ENCODE results near the gene SLC13A3.

DNA sequence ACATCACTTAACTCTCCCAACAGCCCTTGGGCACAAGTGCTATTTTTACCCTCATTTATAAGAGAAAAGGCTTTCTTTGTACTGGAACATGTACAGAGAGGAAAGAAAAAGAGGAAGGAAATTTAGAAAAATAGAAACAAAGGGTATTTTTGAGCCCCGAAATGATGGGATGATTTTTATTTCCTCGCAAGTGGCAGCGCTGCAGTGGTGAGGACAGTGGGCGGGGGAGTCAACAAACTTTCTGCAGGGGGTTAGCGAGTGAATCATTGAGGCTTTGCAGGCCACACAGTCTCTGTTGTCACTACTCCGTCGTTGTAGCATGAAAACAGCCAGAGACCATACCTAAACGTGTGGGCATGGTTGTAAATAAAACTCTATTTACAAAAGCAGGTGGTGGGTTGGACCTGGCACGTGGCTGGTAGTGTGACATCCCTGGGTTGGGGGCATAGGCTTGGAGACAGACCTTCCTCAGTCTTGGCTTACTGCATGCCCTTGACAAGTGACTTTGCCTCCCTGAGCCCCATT is 75.3 kb downstream of the SLC13A3 start:
- no peak for TF ChIP-seq POLR2AphosphoS5 (IDR thresholded peaks at IDR 0.05)
- TF ChIP-seq, protein P1, sequence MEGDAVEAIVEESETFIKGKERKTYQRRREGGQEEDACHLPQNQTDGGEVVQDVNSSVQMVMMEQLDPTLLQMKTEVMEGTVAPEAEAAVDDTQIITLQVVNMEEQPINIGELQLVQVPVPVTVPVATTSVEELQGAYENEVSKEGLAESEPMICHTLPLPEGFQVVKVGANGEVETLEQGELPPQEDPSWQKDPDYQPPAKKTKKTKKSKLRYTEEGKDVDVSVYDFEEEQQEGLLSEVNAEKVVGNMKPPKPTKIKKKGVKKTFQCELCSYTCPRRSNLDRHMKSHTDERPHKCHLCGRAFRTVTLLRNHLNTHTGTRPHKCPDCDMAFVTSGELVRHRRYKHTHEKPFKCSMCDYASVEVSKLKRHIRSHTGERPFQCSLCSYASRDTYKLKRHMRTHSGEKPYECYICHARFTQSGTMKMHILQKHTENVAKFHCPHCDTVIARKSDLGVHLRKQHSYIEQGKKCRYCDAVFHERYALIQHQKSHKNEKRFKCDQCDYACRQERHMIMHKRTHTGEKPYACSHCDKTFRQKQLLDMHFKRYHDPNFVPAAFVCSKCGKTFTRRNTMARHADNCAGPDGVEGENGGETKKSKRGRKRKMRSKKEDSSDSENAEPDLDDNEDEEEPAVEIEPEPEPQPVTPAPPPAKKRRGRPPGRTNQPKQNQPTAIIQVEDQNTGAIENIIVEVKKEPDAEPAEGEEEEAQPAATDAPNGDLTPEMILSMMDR (IDR thresholded peaks at IDR 0.05) = no peak
- no peak for TF ChIP-seq POLR2A (IDR thresholded peaks at IDR 0.05)
- no peak for TF ChIP-seq EP300 (IDR thresholded peaks at IDR 0.05)

All from suprapubic skin (tissue), 4 donors.